HL-60 (cell line): Measurements from ENCODE around the gene DUSP2.

Experiments used
- CTCF ChIP-seq: IDR thresholded peaks from one replicate; pipeline ENCODE4 v1.5.1; 2011; ENCODE audit warnings: low read length, control low read depth, inconsistent platforms; ENCODE audit not compliant: insufficient read depth
- POLR2AphosphoS5 ChIP-seq: IDR thresholded peaks from 2 replicates; pipeline ENCODE4 v1.6.1; 2012; ENCODE audit warnings: low read depth
- REST ChIP-seq: IDR thresholded peaks from 2 replicates; pipeline ENCODE4 v1.6.1; 2012; ENCODE audit warnings: low read depth; ENCODE audit not compliant: insufficient replicate concordance
- SPI1 ChIP-seq: IDR thresholded peaks from 2 replicates; pipeline ENCODE4 v1.6.1; 2012; ENCODE audit warnings: low read depth, mild to moderate bottlenecking, borderline replicate concordance

DNA sequence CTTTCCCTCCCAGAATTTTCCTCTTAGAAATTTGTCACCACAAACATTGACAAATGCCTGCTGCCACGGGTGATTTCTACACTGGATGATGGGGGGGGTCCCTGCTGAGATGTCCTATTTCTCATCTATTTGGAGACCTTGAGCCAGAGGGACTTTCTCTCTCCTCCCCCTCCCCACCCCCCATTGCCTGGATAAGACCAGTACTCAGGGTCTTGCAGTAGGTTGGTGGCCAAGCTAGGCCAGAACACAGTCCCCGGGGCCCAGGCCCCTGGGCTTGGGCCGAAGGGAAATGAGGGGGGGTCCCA, 560 bp upstream of the DUSP2 start:
- no peak for TF ChIP-seq CTCF
- no peak for TF ChIP-seq POLR2AphosphoS5
- TF ChIP-seq REST = no peak
- TF ChIP-seq SPI1 = no peak
